Measurements from ENCODE around the gene PNO1. TPM values are rescaled to one million over a fixed set of nuclear protein-coding genes. Genes with fewer than 3 reads are reported as not detected.
A peak's percentile ranks its signal among the peaks of the same experiment; 100 is the strongest.

PNO1 gene
- total and polyA plus RNA-seq, 2 donors (not counting 1 experiment from before 2014, with no cell fraction given), result 12.9 to 13.4 TPM

GRCh38 chr2:68216454-68217310 lies 59.0 kb downstream of the PNO1 start:
- DNase-seq (ENCODE audit: low read depth in 2 of 2), result no peak
- no peak for TF ChIP-seq EZH2 (IDR thresholded peaks at IDR 0.05; ENCODE audit: low read length, missing control alignments)
- no peak for TF ChIP-seq CTCF (conservative IDR thresholded peaks at IDR 0.05 in 1 of 2, IDR thresholded peaks at IDR 0.05 in 1 of 2; ENCODE audit: low read depth in 1 of 2, low read length in 2 of 2)
- Histone ChIP-seq H3K4me1 (ENCODE audit: control insufficient read depth, extremely low read depth, insufficient read depth, low read length) (no peaks in the 10 kb centered on the region), H4K20me1 (ENCODE audit: control insufficient read depth, extremely low read depth, insufficient read depth, low read length) (no peaks in the 10 kb centered on the region), H3K36me3 (ENCODE audit: control insufficient read depth, insufficient read depth, low read length) (no peaks in the 10 kb centered on the region), H3K9ac (ENCODE audit: insufficient read depth, low read length) (no peak overlapping the region), H3K4me2 (ENCODE audit: extremely low read depth, insufficient read depth, low read length) (no peak overlapping the region), H3K27me3 (ENCODE audit: control insufficient read depth, insufficient read depth, low read length) (no peaks in the 10 kb centered on the region), H2AFZ (ENCODE audit: low read length) (no peak overlapping the region), H3K79me2 (ENCODE audit: control insufficient read depth, insufficient read depth, low read length) (peaks cover 95% of the 10 kb centered on the region), H3K9me3 (ENCODE audit: control insufficient read depth, insufficient read depth, low read depth, low read length) (no peaks in the 10 kb centered on the region), H3K4me3 (replicated peaks in 1 of 4; ENCODE audit: control extremely low read depth in 1 of 4, insufficient read depth in 1 of 4, low read depth in 3 of 4, low read length in 4 of 4) (no peak overlapping the region), H3K27ac (ENCODE audit: insufficient read depth, low read length) (no peak overlapping the region)

- TF ChIP-seq CTCF (conservative IDR thresholded peaks at IDR 0.05 in 1 of 2, IDR thresholded peaks at IDR 0.05 in 1 of 2; ENCODE audit: low read depth in 1 of 2, low read length in 2 of 2) (no peak), EZH2 (IDR thresholded peaks at IDR 0.05; ENCODE audit: low read length, missing control alignments) (no peak)
- no peaks in the 10 kb centered on the region for H3K27me3 ChIP-seq (ENCODE audit: control insufficient read depth, insufficient read depth, low read length)
- no peak overlapping the region for H3K27ac ChIP-seq (ENCODE audit: insufficient read depth, low read length)
- H4K20me1 ChIP-seq (ENCODE audit: control insufficient read depth, extremely low read depth, insufficient read depth, low read length), result no peaks in the 10 kb centered on the region
- H3K4me3 ChIP-seq (replicated peaks in 1 of 4; ENCODE audit: control extremely low read depth in 1 of 4, insufficient read depth in 1 of 4, low read depth in 3 of 4, low read length in 4 of 4), result no peak overlapping the region
- no peak for DNase-seq (ENCODE audit: low read depth in 2 of 2)
- H3K9ac ChIP-seq (ENCODE audit: insufficient read depth, low read length), result no peak overlapping the region
- H3K9me3 ChIP-seq (ENCODE audit: control insufficient read depth, insufficient read depth, low read depth, low read length), result no peaks in the 10 kb centered on the region
- peaks cover 96% of the 10 kb centered on the region for H3K79me2 ChIP-seq (ENCODE audit: control insufficient read depth, insufficient read depth, low read length)
- no peak overlapping the region for H2AFZ ChIP-seq (ENCODE audit: low read length)
- no peaks in the 10 kb centered on the region for H3K36me3 ChIP-seq (ENCODE audit: control insufficient read depth, insufficient read depth, low read length)
- no peaks in the 10 kb centered on the region for H3K4me1 ChIP-seq (ENCODE audit: control insufficient read depth, extremely low read depth, insufficient read depth, low read length)
- peak overlapping the region; percentile 4 for H3K4me2 ChIP-seq (ENCODE audit: extremely low read depth, insufficient read depth, low read length)
These were observed 60.0 kb downstream of the PNO1 start for GRCh38 chr2:68217729-68218128.

- H3K9me3 ChIP-seq (ENCODE audit: control insufficient read depth, insufficient read depth, low read depth, low read length), result no peaks in the 10 kb centered on the region
- no peak for TF ChIP-seq CTCF (conservative IDR thresholded peaks at IDR 0.05 in 1 of 2, IDR thresholded peaks at IDR 0.05 in 1 of 2; ENCODE audit: low read depth in 1 of 2, low read length in 2 of 2)
- no peak for TF ChIP-seq EZH2 (IDR thresholded peaks at IDR 0.05; ENCODE audit: low read length, missing control alignments)
- no peak overlapping the region for H3K4me3 ChIP-seq (replicated peaks in 1 of 4; ENCODE audit: control extremely low read depth in 1 of 4, insufficient read depth in 1 of 4, low read depth in 3 of 4, low read length in 4 of 4)
- no peak overlapping the region for H3K9ac ChIP-seq (ENCODE audit: insufficient read depth, low read length)
- no peak overlapping the region for H3K4me2 ChIP-seq (ENCODE audit: extremely low read depth, insufficient read depth, low read length)
- H3K27me3 ChIP-seq (ENCODE audit: control insufficient read depth, insufficient read depth, low read length), result no peaks in the 10 kb centered on the region
- H3K36me3 ChIP-seq (ENCODE audit: control insufficient read depth, insufficient read depth, low read length), result no peaks in the 10 kb centered on the region
- H3K4me1 ChIP-seq (ENCODE audit: control insufficient read depth, extremely low read depth, insufficient read depth, low read length), result no peaks in the 10 kb centered on the region
- no peak overlapping the region for H3K27ac ChIP-seq (ENCODE audit: insufficient read depth, low read length)
- no peak for DNase-seq (ENCODE audit: low read depth in 2 of 2)
- H3K79me2 ChIP-seq (ENCODE audit: control insufficient read depth, insufficient read depth, low read length), result peaks cover 96% of the 10 kb centered on the region
- no peak overlapping the region for H2AFZ ChIP-seq (ENCODE audit: low read length)
- no peaks in the 10 kb centered on the region for H4K20me1 ChIP-seq (ENCODE audit: control insufficient read depth, extremely low read depth, insufficient read depth, low read length)
These were observed 60.7 kb downstream of the PNO1 start for GRCh38 chr2:68218343-68218901.

All from fibroblast of lung (primary cell).